Adrenal gland (tissue), 12 donors: ENCODE results near the gene GPC6. TPM values are rescaled to one million over a fixed set of nuclear protein-coding genes. Genes with fewer than 3 reads are reported as not detected.
A peak's percentile ranks its signal among the peaks of the same experiment; 100 is the strongest.

Experiments used
- DNase-seq, 7 donors: peaks; one replicate each; pipeline ENCODE4 v3.0.0-alpha.2; 2019 to 2020
- H3K27ac ChIP-seq, 5 donors: fragments of 200-600 bp; sonication (generic) in 4 of 5; 1 replicate in 3 of 5; 2 replicates in 2 of 5; pipeline versions ENCODE4 v1.5.1 to v1.8.0; 2016 to 2020; ENCODE audit warnings: mild to moderate bottlenecking in 1 of 5
- H3K27me3 ChIP-seq: fragments of 200-600 bp; 2 replicates; pipeline ENCODE4 v1.8.0; 2021
- H3K36me3 ChIP-seq, 2 donors: fragments of 200-600 bp; replicated peaks in 1 of 2; 1 replicate in 1 of 2; 2 replicates in 1 of 2; pipeline versions ENCODE4 v1.5.1 to v1.8.0; 2018 to 2022
- H3K4me1 ChIP-seq, 2 donors: fragments of 200-600 bp; replicated peaks in 1 of 2; 1 replicate in 1 of 2; 2 replicates in 1 of 2; pipeline versions ENCODE4 v1.5.1 to v1.8.0; 2018 to 2021
- H3K4me3 ChIP-seq, 4 donors: fragments of 200-600 bp; sonication (generic) in 3 of 4; one replicate each; pipeline ENCODE4 v1.5.1; 2016 to 2018
- H3K9me3 ChIP-seq, 3 donors: fragments of 200-600 bp; sonication (generic) in 1 of 3; replicated peaks in 1 of 3; 1 replicate in 2 of 3; 2 replicates in 1 of 3; pipeline versions ENCODE4 v1.5.1 to v1.8.0; 2016 to 2021
- CTCF ChIP-seq, 6 experiments: fragments of 450-650 bp in 4 of 6; fragments of 200-600 bp in 2 of 6; sonication (generic) in 1 of 6; IDR thresholded peaks; 1 replicate in 5 of 6; 2 replicates in 1 of 6; pipeline versions ENCODE4 v1.5.1 to v1.8.0; 2016 to 2021; ENCODE audit warnings: antibody characterized with exemption in 6 of 6, mild to moderate bottlenecking in 2 of 6, moderate library complexity in 1 of 6
- POLR2A ChIP-seq, 2 donors: fragments of 450-650 bp; IDR thresholded peaks; one replicate each; pipeline ENCODE4 v1.6.1; 2017; ENCODE audit warnings: antibody characterized with exemption in 2 of 2, mild to moderate bottlenecking in 2 of 2, moderate library complexity in 1 of 2
- WGBS, 4 donors: extraction: QIAGEN DNeasy Blood & Tissue Kit in 2 of 4; methylation state at CpG; one replicate each; pipeline versions ENCODE4 v1.1.5 to v1.1.7; 2013 to 2017; 5-methylcytosine and 5-hydroxymethylcytosine counted together
- intact Hi-C, 2 donors: fragments of 100-400 bp; cut with DNase I; formaldehyde crosslinking; loops; one replicate each; pipeline versions ENCODE4 v1.14.1 to v1.15.0; 2022 to 2023
- polyA plus RNA-seq, 3 donors: library from polyadenylated mRNA; stranded (reverse); fragments of 200-250 nt in 2 of 3; fragments of 350-450 nt in 1 of 3; fragmentation: Illumina TruSeq in 1 of 3; extraction: RNeasy Lipid Tissue Mini Kit (QIAGEN cat#74804) in 1 of 3; gene quantifications; one replicate each; pipeline ENCODE4 v1.2.3, GENCODE V29; 2013 to 2014
- total RNA-seq, 9 donors: library from RNA; depleted of rRNA in 4 of 9; stranded (reverse); fragments of >200 nt in 4 of 9; fragments of 120-200 nt in 1 of 9; fragmentation: NEBNext Ultra II Directional in 1 of 9; extraction: Animal tissue kit (Norgen Biotek cat#: 25700) in 1 of 9; gene quantifications; one replicate each; pipeline versions ENCODE4 v1.1.0 to v1.2.4, GENCODE V29; 2013 to 2023
- donor health status: healthy with polysubstance abuse.
- donor health status: Bipolar disorder and iron deficiency.
- donor health status: DM: yes; HTN: yes; CAD: no.
- donor health status: DM: no; HTN: no; CAD: no.
- donor health status: DM: no; HTN: no; CAD: no.
- donor health status: DM: yes; HTN: yes; CAD: no.

Gene GPC6
- total and polyA plus RNA-seq, 12 donors = 0.37 to 62.3 (median 2.5) TPM

- Histone ChIP-seq H3K9me3 (no peaks in the 10 kb centered on the region), H3K4me1 (peaks cover 0 to 6% of the 10 kb centered on the region in 2 donors), H3K27me3 (no peaks in the 10 kb centered on the region), H3K36me3 (no peaks in the 10 kb centered on the region), H3K4me3 (peak overlapping the region in 1 of 4 donors; percentile 8), H3K27ac (no peak overlapping the region)
- intact Hi-C loops = no loop called here
- WGBS, 4 donors = 14 to 30% (median 23%) methylated on average over 5 of the region's 5 CpGs
- peak; percentile 42 to 72 (median 64) for DNase-seq
- TF ChIP-seq CTCF (IDR thresholded peaks at IDR 0.05) (no peak), POLR2A (IDR thresholded peaks at IDR 0.05) (no peak)
These were observed 1006.8 kb downstream of the GPC6 start for GRCh38 chr13:94233401-94233800.

GRCh38 chr13:94233837-94234236 lies 1007.2 kb downstream of the GPC6 start:
- Histone ChIP-seq H3K27me3 (no peaks in the 10 kb centered on the region), H3K9me3 (no peaks in the 10 kb centered on the region), H3K27ac (no peak overlapping the region), H3K4me3 (peak overlapping the region in 1 of 4 donors; percentile 8), H3K36me3 (no peaks in the 10 kb centered on the region), H3K4me1 (peaks cover 0 to 6% of the 10 kb centered on the region in 2 donors)
- 75 to 94% (median 85%) methylated on average over 4 of the region's 4 CpGs for WGBS, 4 donors
- TF ChIP-seq POLR2A (IDR thresholded peaks at IDR 0.05) (no peak), CTCF (IDR thresholded peaks at IDR 0.05) (no peak)
- intact Hi-C loops = no loop called here
- no peak for DNase-seq

- peaks cover 0 to 6% of the 10 kb centered on the region in 2 donors for H3K4me1 ChIP-seq
- no peaks in the 10 kb centered on the region for H3K9me3 ChIP-seq
- H3K27ac ChIP-seq = no peak overlapping the region
- H3K36me3 ChIP-seq = no peaks in the 10 kb centered on the region
- TF ChIP-seq CTCF (IDR thresholded peaks at IDR 0.05) = no peak
- TF ChIP-seq POLR2A (IDR thresholded peaks at IDR 0.05) = no peak
- no peaks in the 10 kb centered on the region for H3K27me3 ChIP-seq
- intact Hi-C loops = no loop called here
- no peak overlapping the region for H3K4me3 ChIP-seq
- no peak for DNase-seq
- WGBS, 4 donors = 76 to 93% (median 81%) methylated on average over 2 of the region's 2 CpGs
These were observed 1008.1 kb downstream of the GPC6 start for GRCh38 chr13:94234738-94235137.

- H3K4me1 ChIP-seq = peaks cover 0 to 6% of the 10 kb centered on the region in 2 donors
- H3K27ac ChIP-seq = no peak overlapping the region
- TF ChIP-seq POLR2A (IDR thresholded peaks at IDR 0.05) (no peak), CTCF (IDR thresholded peaks at IDR 0.05) (no peak)
- 57 to 61% (median 60%) methylated on average over 2 of the region's 2 CpGs for WGBS, 4 donors
- H3K9me3 ChIP-seq = no peaks in the 10 kb centered on the region
- H3K4me3 ChIP-seq = no peak overlapping the region
- no peaks in the 10 kb centered on the region for H3K36me3 ChIP-seq
- H3K27me3 ChIP-seq = no peaks in the 10 kb centered on the region
- DNase-seq = no peak
- intact Hi-C loops = no loop called here
These were observed 1009.5 kb downstream of the GPC6 start for GRCh38 chr13:94236132-94236531.
